HCT116 (cell line): ENCODE results near the gene PRKN. TPM values are rescaled to one million over a fixed set of nuclear protein-coding genes. Genes with fewer than 3 reads are reported as not detected.

Source experiments
- ATAC-seq: fragments of 200-7000 bp; cut with Tn5 transposase; 2 replicates; pipeline ENCODE4 v1.9.1; 2020; ENCODE audit warnings: mild to moderate bottlenecking, moderate library complexity
- BruUV-seq: library from RNA; stranded (reverse); fragments of 400-500 nt; replicated peaks from 2 replicates; lab custom pipeline; 2021; lab: Mats Ljungman, UMichigan
- CTCF ChIA-PET: fragments of 300-600 bp; sonication (Branson Sonifier 250); formaldehyde crosslinking; loops from one replicate; lab custom pipeline; 2021; ENCODE audit warnings: antibody characterized with exemption; lab: Charles Lee
- POLR2A ChIA-PET: fragments of 300-600, 350-600 bp; sonication (Branson Sonifier 250); formaldehyde crosslinking; loops from one replicate; lab custom pipeline; 2021; ENCODE audit warnings: antibody characterized with exemption; lab: Charles Lee
- RAD21 ChIA-PET, 2 experiments: fragments of 300-600 bp; sonication (Branson Sonifier 250); formaldehyde crosslinking; loops; one replicate each; lab custom pipeline; 2023; ENCODE audit warnings: low total read pairs in 2 of 2; ENCODE audit not compliant: uncharacterized antibody in 2 of 2, unreplicated experiment in 2 of 2, low non-redundant PET in 1 of 2; lab: Charles Lee
- DNase-seq: peaks from one replicate; pipeline ENCODE4 v3.0.0-alpha.2; 2010; ENCODE audit warnings: low read depth, low spot score
- H2AFZ ChIP-seq: fragments of 200-600 bp; shearing (Covaris generic), sonication (generic); 2 replicates; pipeline ENCODE4 v1.6.1; 2017; ENCODE audit warnings: low read depth, mixed run types, mixed read lengths, antibody characterized with exemption, low read length; ENCODE audit not compliant: poor library complexity, severe bottlenecking
- H3K27ac ChIP-seq: 2 replicates; pipeline ENCODE4 v1.5.1; 2012; ENCODE audit warnings: low read depth, low read length
- H3K27me3 ChIP-seq: fragments of 200-600 bp; sonication (generic); 2 replicates; pipeline ENCODE4 v1.6.1; 2016; ENCODE audit warnings: mixed run types, low read length, mixed read lengths; ENCODE audit not compliant: insufficient read depth
- H3K36me3 ChIP-seq, 2 experiments: fragments of 200-500 bp in 1 of 2; fragments of 200-600 bp in 1 of 2; sonication (Bioruptor generic) in 1 of 2; sonication (generic) in 1 of 2; 2 replicates each; pipeline versions ENCODE4 v1.5.1 to v1.6.1; 2014 to 2016; ENCODE audit warnings: low read length in 2 of 2, inconsistent platforms in 1 of 2, mixed read lengths in 1 of 2, mixed run types in 1 of 2; ENCODE audit not compliant: insufficient read depth in 2 of 2, control insufficient read depth in 1 of 2
- H3K4me1 ChIP-seq, 2 experiments: fragments of 200-600 bp in 1 of 2; sonication (generic) in 1 of 2; 2 replicates each; pipeline versions ENCODE4 v1.5.1 to v1.6.1; 2012 to 2017; ENCODE audit warnings: low read length in 2 of 2, inconsistent platforms in 1 of 2, mild to moderate bottlenecking in 1 of 2, mixed read lengths in 1 of 2, mixed run types in 1 of 2, moderate library complexity in 1 of 2; ENCODE audit not compliant: insufficient read depth in 2 of 2, control insufficient read depth in 1 of 2
- H3K4me2 ChIP-seq: fragments of 200-600 bp; sonication (generic); 2 replicates; pipeline ENCODE4 v1.6.1; 2017; ENCODE audit warnings: mixed run types, low read length, mixed read lengths
- H3K4me3 ChIP-seq, 2 experiments: fragments of 200-600 bp in 1 of 2; sonication (generic) in 1 of 2; replicated peaks in 1 of 2; 2 replicates each; pipeline ENCODE4 v1.5.1; 2011 to 2016; ENCODE audit warnings: low read length in 2 of 2, control low read depth in 1 of 2, low read depth in 1 of 2, mild to moderate bottlenecking in 1 of 2, mixed read lengths in 1 of 2, mixed run types in 1 of 2
- H3K79me2 ChIP-seq: fragments of 200-600 bp; sonication (generic); 2 replicates; pipeline ENCODE4 v1.6.1; 2017; ENCODE audit warnings: mild to moderate bottlenecking, mixed run types, low read length, moderate library complexity, mixed read lengths; ENCODE audit not compliant: insufficient read depth
- H3K9ac ChIP-seq: fragments of 200-600 bp; sonication (generic); 2 replicates; pipeline ENCODE4 v1.6.1; 2016; ENCODE audit warnings: low read length, mixed read lengths
- H3K9me2 ChIP-seq: fragments of 200-600 bp; sonication (generic), shearing (Covaris generic); 2 replicates; pipeline ENCODE4 v1.6.1; 2017; ENCODE audit warnings: mixed run types, mild to moderate bottlenecking, moderate library complexity; ENCODE audit not compliant: insufficient read depth
- H3K9me3 ChIP-seq, 2 experiments: fragments of 200-500 bp in 1 of 2; fragments of 200-600 bp in 1 of 2; sonication (Bioruptor generic) in 1 of 2; sonication (generic) in 1 of 2; 2 replicates each; pipeline ENCODE4 v1.6.1; 2014 to 2017; ENCODE audit warnings: low read length in 2 of 2, mixed read lengths in 2 of 2, inconsistent platforms in 1 of 2, low read depth in 1 of 2, mild to moderate bottlenecking in 1 of 2, mixed run types in 1 of 2, moderate library complexity in 1 of 2; ENCODE audit not compliant: control insufficient read depth in 1 of 2, insufficient read depth in 1 of 2
- H4K20me1 ChIP-seq: fragments of 200-600 bp; sonication (generic), shearing (Covaris generic); 2 replicates; pipeline ENCODE4 v1.6.1; 2017; ENCODE audit warnings: mixed run types, mild to moderate bottlenecking, moderate library complexity; ENCODE audit not compliant: insufficient read depth
- CBX3 ChIP-seq: IDR thresholded peaks from 2 replicates; pipeline ENCODE4 v1.6.1; 2012; ENCODE audit warnings: low read depth
- EZH2phosphoT487 ChIP-seq: fragments of 200-600 bp; IDR thresholded peaks from 2 replicates; pipeline ENCODE4 v1.6.1; 2018; ENCODE audit warnings: antibody characterized with exemption, borderline replicate concordance
- POLR2A ChIP-seq: IDR thresholded peaks from 2 replicates; pipeline ENCODE4 v1.7.0; 2011; ENCODE audit warnings: borderline replicate concordance; ENCODE audit not compliant: insufficient read depth, insufficient read length; ENCODE audit errors: extremely low read depth
- RAD21 ChIP-seq: IDR thresholded peaks from 2 replicates; pipeline ENCODE4 v1.6.1; 2012; ENCODE audit warnings: low read depth, mild to moderate bottlenecking
- SIN3A ChIP-seq: IDR thresholded peaks from 2 replicates; pipeline ENCODE4 v1.6.1; 2012; ENCODE audit warnings: low read depth
- SRF ChIP-seq: IDR thresholded peaks from 2 replicates; pipeline ENCODE4 v1.6.1; 2012; ENCODE audit warnings: low read depth
- TCF7L2 ChIP-seq: IDR thresholded peaks from 2 replicates; pipeline ENCODE4 v1.7.0; 2011; ENCODE audit warnings: borderline replicate concordance, inconsistent platforms; ENCODE audit not compliant: insufficient read depth, insufficient read length; ENCODE audit errors: extremely low read depth
- YY1 ChIP-seq: IDR thresholded peaks from 2 replicates; pipeline ENCODE4 v1.6.1; 2011; ENCODE audit warnings: low read length, low read depth, moderate library complexity, mild to moderate bottlenecking; ENCODE audit not compliant: insufficient replicate concordance; ENCODE audit errors: extremely low read depth
- intact Hi-C: fragments of 100-400 bp; cut with micrococcal nuclease; formaldehyde crosslinking; loops from 2 replicates; pipeline ENCODE4 v1.10.0; 2022
- total RNA-seq: library from RNA; stranded (reverse); gene quantifications from one replicate; pipeline ENCODE4 v1.2.1, GENCODE V29; 2021; ENCODE audit not compliant: unreplicated experiment
- TF ChIP-seq, protein P1 (sequence below): IDR thresholded peaks from 2 replicates; pipeline ENCODE4 v1.6.1; 2012
- TF ChIP-seq, protein P2 (sequence below): IDR thresholded peaks from 2 replicates; pipeline ENCODE4 v1.6.1; 2011; ENCODE audit warnings: mild to moderate bottlenecking, low read length, moderate library complexity; ENCODE audit not compliant: insufficient replicate concordance; ENCODE audit errors: extremely low read depth
- TF ChIP-seq, protein P3 (sequence below), 3 experiments: fragments of 200-600 bp in 1 of 3; sonication (generic) in 1 of 3; IDR thresholded peaks in 2 of 3; conservative IDR thresholded peaks in 1 of 3; 2 replicates each; pipeline ENCODE4 v1.5.1; 2012 to 2017; ENCODE audit warnings: low read depth in 2 of 3, low read length in 2 of 3, antibody characterized with exemption in 1 of 3, borderline replicate concordance in 1 of 3, control low read depth in 1 of 3, mild to moderate bottlenecking in 1 of 3, mixed read lengths in 1 of 3, mixed run types in 1 of 3, moderate library complexity in 1 of 3; ENCODE audit not compliant: insufficient read depth in 1 of 3

The PRKN gene
- total RNA-seq, 1 experiment from 2014 or later = 2.6 TPM

DNA sequence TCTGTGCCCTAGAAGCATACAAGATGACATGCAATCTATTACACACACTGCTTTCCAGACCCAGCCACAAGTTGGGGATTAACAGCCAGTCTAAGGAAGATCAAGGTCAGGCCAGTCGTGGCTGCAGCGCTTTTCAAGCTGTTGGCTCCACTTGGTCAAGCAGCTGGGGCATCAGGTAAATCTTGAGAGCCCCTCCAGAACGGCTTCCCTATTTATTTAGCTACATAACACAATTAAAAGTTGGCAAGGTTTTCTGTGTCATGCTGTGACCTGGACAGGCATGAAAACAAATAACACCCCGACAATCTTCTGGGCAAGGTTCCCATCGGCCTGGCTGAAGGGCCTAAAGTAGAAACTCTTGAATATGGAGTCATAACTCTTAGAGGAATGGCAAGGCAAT is 524.3 kb downstream of the PRKN start:
- BruUV-seq = no TSS peak
- Histone ChIP-seq H3K9me2 (no peaks in the 10 kb centered on the region), H2AFZ (no peak overlapping the region), H3K27ac (no peak overlapping the region), H3K4me3 (no peak overlapping the region), H3K4me2 (no peak overlapping the region), H3K9me3 (no peaks in the 10 kb centered on the region), H3K4me1 (no peaks in the 10 kb centered on the region), H3K9ac (no peak overlapping the region), H3K36me3 (no peaks in the 10 kb centered on the region), H4K20me1 (no peaks in the 10 kb centered on the region), H3K27me3 (no peaks in the 10 kb centered on the region; the same call in 1 of the 2 replicates), H3K79me2 (no peaks in the 10 kb centered on the region)
- intact Hi-C loops = no loop called here
- TF ChIP-seq, protein P1, sequence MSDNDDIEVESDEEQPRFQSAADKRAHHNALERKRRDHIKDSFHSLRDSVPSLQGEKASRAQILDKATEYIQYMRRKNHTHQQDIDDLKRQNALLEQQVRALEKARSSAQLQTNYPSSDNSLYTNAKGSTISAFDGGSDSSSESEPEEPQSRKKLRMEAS = no peak
- no peak for TF ChIP-seq SRF
- no peak for TF ChIP-seq RAD21
- TF ChIP-seq POLR2A = no peak
- no peak for TF ChIP-seq YY1
- no peak for TF ChIP-seq TCF7L2
- TF ChIP-seq, protein P2, sequence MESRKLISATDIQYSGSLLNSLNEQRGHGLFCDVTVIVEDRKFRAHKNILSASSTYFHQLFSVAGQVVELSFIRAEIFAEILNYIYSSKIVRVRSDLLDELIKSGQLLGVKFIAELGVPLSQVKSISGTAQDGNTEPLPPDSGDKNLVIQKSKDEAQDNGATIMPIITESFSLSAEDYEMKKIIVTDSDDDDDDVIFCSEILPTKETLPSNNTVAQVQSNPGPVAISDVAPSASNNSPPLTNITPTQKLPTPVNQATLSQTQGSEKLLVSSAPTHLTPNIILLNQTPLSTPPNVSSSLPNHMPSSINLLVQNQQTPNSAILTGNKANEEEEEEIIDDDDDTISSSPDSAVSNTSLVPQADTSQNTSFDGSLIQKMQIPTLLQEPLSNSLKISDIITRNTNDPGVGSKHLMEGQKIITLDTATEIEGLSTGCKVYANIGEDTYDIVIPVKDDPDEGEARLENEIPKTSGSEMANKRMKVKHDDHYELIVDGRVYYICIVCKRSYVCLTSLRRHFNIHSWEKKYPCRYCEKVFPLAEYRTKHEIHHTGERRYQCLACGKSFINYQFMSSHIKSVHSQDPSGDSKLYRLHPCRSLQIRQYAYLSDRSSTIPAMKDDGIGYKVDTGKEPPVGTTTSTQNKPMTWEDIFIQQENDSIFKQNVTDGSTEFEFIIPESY = no peak
- no peak for TF ChIP-seq SIN3A
- no peak for TF ChIP-seq CBX3
- no peak for TF ChIP-seq EZH2phosphoT487
- TF ChIP-seq, protein P3, sequence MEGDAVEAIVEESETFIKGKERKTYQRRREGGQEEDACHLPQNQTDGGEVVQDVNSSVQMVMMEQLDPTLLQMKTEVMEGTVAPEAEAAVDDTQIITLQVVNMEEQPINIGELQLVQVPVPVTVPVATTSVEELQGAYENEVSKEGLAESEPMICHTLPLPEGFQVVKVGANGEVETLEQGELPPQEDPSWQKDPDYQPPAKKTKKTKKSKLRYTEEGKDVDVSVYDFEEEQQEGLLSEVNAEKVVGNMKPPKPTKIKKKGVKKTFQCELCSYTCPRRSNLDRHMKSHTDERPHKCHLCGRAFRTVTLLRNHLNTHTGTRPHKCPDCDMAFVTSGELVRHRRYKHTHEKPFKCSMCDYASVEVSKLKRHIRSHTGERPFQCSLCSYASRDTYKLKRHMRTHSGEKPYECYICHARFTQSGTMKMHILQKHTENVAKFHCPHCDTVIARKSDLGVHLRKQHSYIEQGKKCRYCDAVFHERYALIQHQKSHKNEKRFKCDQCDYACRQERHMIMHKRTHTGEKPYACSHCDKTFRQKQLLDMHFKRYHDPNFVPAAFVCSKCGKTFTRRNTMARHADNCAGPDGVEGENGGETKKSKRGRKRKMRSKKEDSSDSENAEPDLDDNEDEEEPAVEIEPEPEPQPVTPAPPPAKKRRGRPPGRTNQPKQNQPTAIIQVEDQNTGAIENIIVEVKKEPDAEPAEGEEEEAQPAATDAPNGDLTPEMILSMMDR (IDR thresholded peaks at IDR 0.05 in 2 of 3, conservative IDR thresholded peaks at IDR 0.05 in 1 of 3; ENCODE audit: borderline replicate concordance in 1 of 3, insufficient read depth in 1 of 3, low read depth in 2 of 3, low read length in 2 of 3) = no peak
- DNase-seq (no peak), ATAC-seq (no peak)
- ChIA-PET RAD21 (no interaction called here), POLR2A (no interaction called here), CTCF (no interaction called here)
